ENCODE measurements around the gene NFS1.

- TF ChIP-seq EP300 (IDR thresholded peaks at IDR 0.05), result no peak
- TF ChIP-seq CTCF (IDR thresholded peaks at IDR 0.05), result no peak
Measured at GRCh38 chr20:35635652-35636051, 63.5 kb downstream of the NFS1 start.
